Germinal center (tissue), 1 donor: ENCODE data around the gene RABL2A.
"Not testable (repeated sequence)": the region's sequence is repeated elsewhere in the genome, so short reads cannot be mapped to it uniquely, and the experiment has no call there.

ENCODE experiments used
- DNase-seq: peaks from one replicate; pipeline ENCODE4 v3.0.0; 2012; ENCODE audit warnings: mixed read lengths, low spot score

The RABL2A gene

DNA sequence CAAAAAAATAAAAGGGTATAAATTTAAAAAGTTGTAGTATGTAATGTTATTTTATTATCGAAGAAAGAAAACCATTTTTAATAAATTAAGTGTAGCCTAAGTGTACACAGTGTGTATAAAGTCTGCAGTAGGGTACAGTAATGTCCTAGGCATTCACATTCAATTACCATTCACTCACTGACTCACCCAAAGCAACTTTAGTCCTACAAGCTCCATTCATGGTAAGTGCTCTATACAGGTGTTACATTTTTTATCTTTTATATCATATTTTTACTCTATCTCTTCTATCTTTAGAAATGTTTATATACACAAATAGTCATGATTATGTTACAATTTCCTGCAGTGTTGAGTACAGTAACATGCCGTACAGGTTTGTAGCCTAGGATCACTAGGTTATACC lies 59.5 kb downstream of the RABL2A start:
- DNase-seq, result no peak

DNA sequence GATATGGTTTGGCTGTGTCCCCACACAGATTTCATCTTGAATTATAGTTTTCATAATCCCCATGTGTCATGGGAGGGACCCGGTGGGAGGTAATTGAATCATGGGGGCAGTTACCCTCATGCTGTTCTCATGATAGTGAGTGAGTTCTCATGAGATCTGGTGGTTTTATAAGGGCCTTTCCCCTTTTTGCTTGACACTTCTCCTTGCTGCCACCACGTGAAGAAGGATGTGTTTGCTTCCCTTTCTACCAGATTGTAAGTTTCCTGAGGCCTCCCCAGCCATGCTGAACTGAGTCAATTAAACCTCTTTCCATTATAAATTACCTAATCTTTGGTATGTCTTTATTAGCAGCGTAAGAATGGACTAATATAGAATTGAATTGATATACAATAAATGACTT lies 63.8 kb downstream of the RABL2A start:
- not testable (repeated sequence) for DNase-seq
